Measurements from ENCODE around the gene SLC7A7. TPM values are rescaled to one million over a fixed set of nuclear protein-coding genes. Genes with fewer than 3 reads are reported as not detected.

Gene SLC7A7
- total RNA-seq, 1 experiment from 2014 or later = 3.1 TPM

GRCh38 chr14:22838631-22839041 lies 23.4 kb upstream of the SLC7A7 start:
- Histone ChIP-seq H3K14ac (ENCODE audit: insufficient read depth, low read length) (no peak overlapping the region), H3K4ac (ENCODE audit: low read depth, low read length) (no peak overlapping the region), H3K27ac (ENCODE audit: insufficient read length, low read depth, low read length) (no peak overlapping the region), H3K23me2 (ENCODE audit: insufficient read length, low read depth, low read length, poor library complexity, severe bottlenecking) (peaks cover 14% of the 10 kb centered on the region), H4K8ac (replicated peaks; ENCODE audit: insufficient read length, low read depth, low read length) (no peak overlapping the region), H3K18ac (ENCODE audit: insufficient read length, low read depth, low read length) (no peak overlapping the region), H4K91ac (ENCODE audit: insufficient read length, low read depth, low read length) (no peak overlapping the region), H3K23ac (ENCODE audit: insufficient read length, low read depth, low read length) (no peak overlapping the region), H2BK15ac (ENCODE audit: low read depth, low read length) (no peak overlapping the region), H2AFZ (ENCODE audit: low read length) (no peak overlapping the region), H3K9ac (ENCODE audit: extremely low read depth, insufficient read length, low read length) (no peak overlapping the region), H3K4me2 (ENCODE audit: insufficient read depth, insufficient read length, low read length) (peak overlapping the region; percentile 81), H2BK120ac (ENCODE audit: low read depth, low read length, poor library complexity, severe bottlenecking) (no peak overlapping the region), H3K4me1 (ENCODE audit: insufficient read depth, low read length) (peaks cover 9% of the 10 kb centered on the region; the same call in 1 of the 2 replicates), H3K79me1 (ENCODE audit: insufficient read depth, low read depth, low read length, poor library complexity, severe bottlenecking) (no peaks in the 10 kb centered on the region), H4K20me1 (ENCODE audit: control insufficient read depth, insufficient read depth, insufficient read length) (no peaks in the 10 kb centered on the region), H2BK20ac (ENCODE audit: low read depth, low read length, poor library complexity, severe bottlenecking) (no peak overlapping the region), H2BK12ac (ENCODE audit: insufficient read length, low read depth, low read length) (no peak overlapping the region), H4K5ac (ENCODE audit: insufficient read length, low read depth, low read length) (no peak overlapping the region), H3K9me3 (ENCODE audit: control insufficient read depth, low read depth, low read length) (no peaks in the 10 kb centered on the region), H3K56ac (ENCODE audit: insufficient read length, low read depth, low read length) (no peak overlapping the region), H2AK5ac (ENCODE audit: insufficient read length, low read length) (no peak overlapping the region), H3K27me3 (ENCODE audit: insufficient read depth, low read length) (no peaks in the 10 kb centered on the region), H3T11ph (ENCODE audit: low read length) (no peak overlapping the region), H3K79me2 (ENCODE audit: insufficient read depth, low read length) (no peaks in the 10 kb centered on the region; the same call in 1 of the 2 replicates), H2BK5ac (ENCODE audit: insufficient read length, low read length) (no peak overlapping the region)
- TF ChIP-seq CTCF (conservative IDR thresholded peaks at IDR 0.05) = no peak
- H3K4me1 Mint-ChIP-seq = peaks cover 34 to 37% of the 10 kb centered on the region in 2 experiments
- H3K27me3 Mint-ChIP-seq (ENCODE audit: low read depth) = no peaks in the 10 kb centered on the region
- H3K9me3 Mint-ChIP-seq = no peaks in the 10 kb centered on the region
- peak overlapping the region in 1 of 3 experiments; percentile 26; a peak in 1 of 7 replicates for H3K27ac Mint-ChIP-seq
- H3K36me3 Mint-ChIP-seq (ENCODE audit: insufficient read depth in 1 of 3, low read depth in 3 of 3) = peaks cover 17 to 46% (median 33%) of the 10 kb centered on the region in 3 experiments; a peak in 6 of 7 replicates
- H3K4me3 Mint-ChIP-seq = peak overlapping the region; percentile 95 to 99; a peak in 3 of 5 replicates
- DNase-seq = no peak
- WGBS (ENCODE audit: extremely low coverage, insufficient read length, low lambda C conversion rate) = no CpG with 5 or more reads among the region's 6 CpGs

Measured in H9 (cell line).